Stimulated activated CD4-positive, alpha-beta T cell treated with anti-CD3 and anti-CD28 coated beads, Interleukin-1b, Interleukin-23, amount 100 ng/mL, for 48 hours (primary cell): ENCODE data around the gene XPO5.
"Not testable (repeated sequence)": the region's sequence is repeated elsewhere in the genome, so short reads cannot be mapped to it uniquely, and the experiment has no call there.

Experiments used
- DNase-seq: peaks from one replicate; pipeline ENCODE4 v3.0.0-alpha.2; 2020

Gene XPO5

DNA sequence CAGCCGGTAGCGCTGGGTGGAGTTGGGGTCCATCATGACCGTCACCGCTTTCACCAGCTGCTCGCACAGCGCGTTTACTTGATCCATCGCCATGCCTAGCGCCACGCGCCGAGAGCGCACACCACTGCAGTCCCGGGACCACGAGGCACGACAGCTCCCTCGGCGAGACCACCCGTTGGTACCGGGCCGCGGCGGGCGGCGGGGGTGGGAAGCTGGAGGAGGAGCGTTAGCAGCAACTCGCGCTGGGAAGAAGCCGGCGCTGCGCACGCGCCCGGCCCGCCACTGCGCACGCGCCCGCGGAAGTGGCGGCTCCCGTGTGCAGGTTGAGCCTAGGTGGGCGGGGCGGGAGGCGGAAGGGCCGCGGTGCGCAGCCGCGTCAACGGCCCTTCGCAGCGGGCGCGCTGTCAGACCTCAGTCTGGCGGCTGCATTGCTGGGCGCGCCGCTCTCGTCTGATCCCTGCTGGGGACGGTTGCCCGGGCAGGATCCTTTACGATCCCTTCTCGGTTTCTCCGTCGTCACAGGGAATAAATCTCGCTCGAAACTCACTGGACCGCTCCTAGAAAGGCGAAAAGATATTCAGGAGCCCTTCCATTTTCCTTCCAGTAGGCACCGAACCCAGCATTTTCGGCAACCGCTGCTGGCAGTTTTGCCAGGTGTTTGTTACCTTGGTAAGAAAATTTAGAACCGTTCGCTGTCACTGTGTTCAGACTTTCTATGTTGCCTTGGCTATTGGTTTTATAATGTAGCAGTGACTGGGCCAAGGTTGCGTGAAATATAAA is at the start of gene XPO5, which contains the start of gene POLH:
XPO5 (minus strand) TSS at position 267 of the 780 bp plus-strand sequence; CDS start at position 93, 174 bp downstream.
POLH (plus strand) TSS at position 414 of the 780 bp plus-strand sequence. CDS start 6,135 bp downstream, outside the sequence.
- peak; percentile 89 for DNase-seq

DNA sequence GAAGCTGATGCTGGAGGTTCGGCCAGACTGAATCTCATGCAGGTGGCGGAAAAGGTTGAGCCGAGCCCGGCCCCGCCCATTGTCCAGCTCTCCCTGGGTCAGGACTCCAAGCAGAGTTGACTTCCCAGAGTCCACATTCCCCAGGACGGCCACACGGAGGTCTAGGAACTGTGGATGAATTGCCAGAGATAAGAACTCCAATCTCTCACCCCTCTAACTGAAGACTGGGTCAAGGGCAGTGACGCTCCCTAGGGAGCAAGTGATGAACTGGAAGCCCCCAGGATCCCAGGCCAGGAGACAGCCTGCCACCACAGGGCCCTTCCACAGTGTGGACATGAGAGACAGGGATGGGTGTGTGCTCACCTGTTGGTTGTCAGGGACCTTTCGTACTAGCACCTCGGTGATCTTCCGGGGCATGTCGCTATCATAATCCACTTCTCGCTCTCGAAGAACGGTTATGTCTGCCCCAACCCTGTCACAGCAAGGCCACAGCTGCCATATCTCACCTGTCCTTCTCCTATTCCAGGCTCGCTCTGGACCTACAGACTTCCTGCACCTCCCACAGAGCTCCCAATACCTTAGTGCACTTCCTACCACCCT is 49.7 kb upstream of the XPO5 start:
- DNase-seq: no peak

DNA sequence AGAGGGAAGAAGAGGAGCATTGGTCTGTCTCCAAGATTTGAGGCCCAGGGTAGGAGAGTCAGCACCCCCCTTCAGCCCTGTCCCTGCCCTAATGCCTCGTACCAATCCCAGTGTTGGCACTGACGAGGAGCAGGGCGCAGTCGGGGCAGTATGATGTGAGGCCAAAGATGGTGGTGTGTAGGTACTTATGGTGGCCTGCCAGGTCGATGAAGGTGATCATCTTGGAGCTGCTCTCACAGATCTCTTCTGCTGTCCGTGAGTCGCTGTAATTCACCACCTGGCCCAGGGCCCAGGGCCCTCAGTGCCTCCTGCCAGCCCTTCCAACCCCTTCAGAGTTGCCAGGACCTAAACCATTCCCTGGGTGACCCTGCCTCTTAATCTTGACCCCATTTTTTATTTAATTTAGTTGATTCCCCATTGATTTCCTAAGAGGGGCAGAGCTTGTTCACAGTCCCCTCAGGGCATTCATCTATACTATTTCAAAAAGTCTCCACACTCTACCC is 49.0 kb upstream of the XPO5 start:
- DNase-seq: no peak

DNA sequence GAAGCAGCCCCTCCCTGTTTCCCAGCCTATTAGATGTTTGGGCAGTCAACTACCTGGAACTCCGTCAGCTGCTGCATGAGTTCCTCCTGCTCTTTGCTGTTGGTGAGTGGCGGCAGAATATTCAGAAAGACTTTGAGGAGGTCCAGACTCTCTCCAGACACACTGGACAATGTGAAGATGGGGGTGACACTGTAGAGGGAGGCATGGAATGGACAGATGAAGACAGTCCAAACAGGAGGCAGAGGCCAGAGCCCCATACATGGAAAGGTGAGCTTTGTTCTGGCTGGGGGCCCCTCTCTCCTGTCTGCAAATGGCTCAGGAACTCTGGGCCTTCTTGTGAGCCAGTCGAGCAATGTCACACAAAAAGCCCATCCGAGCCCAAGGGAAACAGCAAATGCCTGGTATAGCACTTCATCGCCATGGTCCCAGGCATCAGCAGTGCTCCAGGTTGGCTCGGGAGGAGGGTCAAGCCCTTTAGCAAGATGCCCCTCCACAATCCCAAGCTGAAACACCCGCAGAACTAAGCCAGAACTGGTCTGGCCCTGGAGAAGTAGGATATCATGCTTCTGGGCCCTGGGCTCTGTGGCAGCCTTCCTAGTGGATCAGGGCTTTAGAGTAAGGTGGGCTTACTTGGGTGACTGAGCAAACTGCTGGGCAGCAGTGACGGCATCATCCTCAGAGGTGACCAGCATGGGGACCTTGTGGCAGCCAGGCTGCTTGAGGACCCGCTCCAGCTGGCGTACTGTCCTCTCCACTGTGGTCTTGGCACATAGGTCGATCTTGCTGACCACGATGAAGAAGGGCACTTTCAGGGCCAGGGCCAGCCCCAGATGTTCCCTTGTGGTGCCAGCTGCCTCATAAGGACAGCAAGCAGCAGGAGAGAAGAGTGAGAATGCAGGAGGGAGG is 48.3 kb upstream of the XPO5 start:
- no peak for DNase-seq

DNA sequence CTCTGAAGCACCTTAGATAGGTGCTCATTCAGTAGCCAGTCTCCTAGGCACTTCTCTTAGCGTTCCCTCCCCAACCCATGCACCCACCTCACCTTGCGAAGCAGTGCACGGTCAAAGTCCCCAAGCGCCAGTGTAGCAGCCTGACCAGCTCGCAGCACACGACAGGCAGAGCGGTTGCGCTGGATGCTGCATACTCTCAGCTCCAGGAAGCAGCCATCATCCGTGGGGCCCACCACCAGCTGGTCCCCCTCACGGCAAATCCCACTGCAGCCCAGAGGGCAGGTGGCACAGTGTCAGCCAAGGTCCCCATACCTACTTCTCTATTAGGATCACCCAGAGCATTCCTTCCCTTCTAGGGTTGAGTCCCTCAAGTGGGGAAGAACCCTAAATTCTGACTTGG is 46.7 kb upstream of the XPO5 start:
- no peak for DNase-seq

DNA sequence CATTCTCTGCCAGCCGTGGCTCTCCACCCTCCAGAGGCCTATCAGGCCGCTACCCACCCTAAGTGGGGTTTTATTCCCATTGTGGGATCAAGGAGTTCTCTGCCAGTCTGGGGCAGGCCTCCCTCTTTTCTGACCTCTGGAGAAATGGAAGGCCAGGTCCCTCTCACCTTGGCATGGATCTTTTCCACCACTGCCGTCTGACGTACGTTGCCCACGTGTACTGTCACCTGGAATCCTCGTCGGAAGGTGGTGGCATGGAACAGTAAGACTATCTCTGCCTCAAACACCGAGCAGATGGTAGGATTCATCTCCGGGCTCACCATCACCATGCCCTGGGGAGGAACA is 46.0 kb upstream of the XPO5 start:
- no peak for DNase-seq

DNA sequence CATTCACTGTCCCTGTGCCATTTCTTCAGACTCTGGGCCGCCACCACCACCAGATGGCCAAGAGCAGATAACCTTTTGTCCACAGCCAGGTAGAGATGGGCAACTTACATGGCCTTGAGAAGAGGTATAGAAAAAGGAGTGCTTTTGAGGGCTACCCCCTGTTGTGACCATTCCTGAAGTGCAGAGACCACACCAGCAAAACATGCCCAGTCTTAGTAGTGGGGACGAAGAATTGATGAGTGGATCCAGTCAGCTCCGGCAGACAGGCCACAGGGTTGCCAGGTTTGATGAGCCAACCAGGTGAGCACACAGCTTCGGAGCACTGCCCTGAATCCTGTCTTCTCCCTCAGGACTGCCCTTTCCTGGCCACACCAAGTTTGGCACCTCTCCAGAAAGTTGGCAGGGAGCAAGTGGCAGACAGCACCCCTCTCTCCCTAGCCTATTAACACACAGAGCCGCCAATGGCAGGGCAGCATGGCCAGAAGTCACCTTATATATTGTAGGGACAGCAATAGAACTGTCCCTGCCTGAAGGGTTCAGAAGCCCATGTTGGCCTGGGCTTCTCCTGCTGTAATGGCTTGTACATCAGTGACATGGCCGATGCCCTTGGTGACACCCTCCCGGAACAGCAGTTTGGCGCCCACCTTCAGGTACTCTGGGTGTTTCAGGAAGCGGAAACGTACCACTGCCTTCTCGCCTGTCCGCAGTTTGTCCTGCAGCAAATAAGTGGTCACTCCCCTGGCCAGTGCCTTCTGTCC is 45.4 kb upstream of the XPO5 start:
- no peak for DNase-seq

DNA sequence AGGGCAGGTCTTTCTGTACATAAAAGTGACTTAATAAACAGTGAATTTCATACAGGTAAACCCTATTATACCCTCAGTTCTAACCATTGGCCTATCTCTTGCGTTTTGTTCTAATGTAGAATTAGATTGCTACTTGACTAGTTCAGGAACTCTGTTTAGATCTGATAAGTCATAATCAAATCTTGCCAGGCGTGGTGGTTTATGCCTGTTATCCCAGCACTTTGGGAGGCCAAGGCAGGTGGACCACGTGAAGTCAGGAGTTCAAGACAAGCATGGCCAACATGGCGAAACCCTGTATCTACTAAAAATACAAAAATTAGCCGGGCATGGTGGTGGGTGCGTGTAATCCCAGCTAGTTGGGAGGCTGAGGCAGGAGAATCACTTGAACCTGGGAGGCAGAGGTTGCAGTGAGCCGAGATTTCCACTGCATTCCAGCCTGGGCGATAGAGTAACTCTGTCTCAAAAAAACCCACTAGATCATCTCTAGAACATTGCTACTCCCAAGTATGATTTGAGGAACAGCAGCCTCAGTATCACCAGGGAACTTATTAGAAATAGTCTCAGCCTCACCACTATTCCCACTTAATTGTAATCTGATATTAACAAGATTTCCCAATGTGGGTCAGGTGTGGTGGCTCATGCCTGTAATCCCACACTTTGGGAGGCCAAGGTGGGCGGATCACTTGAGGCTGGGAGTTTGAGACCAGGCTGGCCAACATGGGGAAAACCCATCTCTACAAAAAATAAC is 41.1 kb upstream of the XPO5 start:
- DNase-seq: no peak

DNA sequence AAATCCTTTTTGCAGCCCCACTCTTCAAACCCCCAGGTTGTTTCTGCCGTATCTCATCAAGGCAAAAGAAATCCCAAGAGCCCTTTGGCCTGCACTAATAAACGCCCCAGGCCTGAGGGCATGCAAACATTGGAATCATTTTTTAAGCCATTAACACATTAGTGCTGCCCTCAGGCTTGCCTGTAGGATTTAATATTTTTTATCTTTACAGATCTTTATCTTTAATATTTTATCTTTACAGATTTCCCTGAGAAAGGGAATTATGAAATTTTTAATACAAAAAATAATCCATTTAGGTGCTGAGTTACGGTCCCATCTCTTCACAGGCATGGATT is 38.5 kb upstream of the XPO5 start:
- DNase-seq: no peak

DNA sequence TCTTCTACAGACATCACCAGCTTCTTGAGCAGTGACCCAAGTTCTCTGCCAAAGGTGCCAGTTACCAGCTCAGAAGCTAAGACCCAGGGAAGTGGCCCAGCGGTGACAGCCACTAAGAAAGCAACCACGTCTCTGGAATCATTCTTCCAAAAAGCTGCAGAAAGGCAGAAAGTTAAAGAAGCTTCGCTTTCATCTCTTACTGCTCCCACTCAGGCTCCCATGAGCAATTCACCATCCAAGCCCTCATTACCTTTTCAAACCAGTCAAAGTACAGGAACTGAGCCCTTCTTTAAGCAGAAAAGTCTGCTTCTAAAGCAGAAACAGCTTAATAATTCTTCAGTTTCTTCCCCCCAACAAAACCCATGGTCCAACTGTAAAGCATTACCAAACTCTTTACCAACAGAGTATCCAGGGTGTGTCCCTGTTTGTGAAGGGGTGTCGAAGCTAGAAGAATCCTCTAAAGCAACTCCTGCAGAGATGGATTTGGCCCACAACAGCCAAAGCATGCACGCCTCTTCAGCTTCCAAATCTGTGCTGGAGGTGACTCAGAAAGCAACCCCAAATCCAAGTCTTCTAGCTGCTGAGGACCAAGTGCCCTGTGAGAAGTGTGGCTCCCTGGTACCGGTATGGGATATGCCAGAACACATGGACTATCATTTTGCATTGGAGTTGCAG is 38.0 kb upstream of the XPO5 start:
- no peak for DNase-seq

DNA sequence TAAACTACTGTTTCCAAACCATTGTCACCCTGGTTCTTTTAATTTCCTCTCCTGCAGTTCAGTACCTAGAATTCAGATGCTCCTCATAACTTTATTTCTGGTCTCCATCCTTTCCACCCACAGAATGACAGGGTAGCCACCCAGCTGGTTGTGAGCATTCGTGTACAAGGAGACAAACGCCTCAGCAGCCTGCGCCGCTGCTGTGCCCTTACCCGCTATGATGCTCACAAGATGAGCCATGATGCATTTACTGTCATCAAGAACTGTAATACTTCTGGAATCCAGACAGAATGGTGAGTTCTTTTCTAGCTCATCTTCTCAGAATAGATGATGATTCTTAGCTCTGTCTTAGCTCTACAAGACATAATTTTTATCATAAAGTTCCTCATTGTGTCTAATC is 34.6 kb upstream of the XPO5 start:
- DNase-seq: no peak

DNA sequence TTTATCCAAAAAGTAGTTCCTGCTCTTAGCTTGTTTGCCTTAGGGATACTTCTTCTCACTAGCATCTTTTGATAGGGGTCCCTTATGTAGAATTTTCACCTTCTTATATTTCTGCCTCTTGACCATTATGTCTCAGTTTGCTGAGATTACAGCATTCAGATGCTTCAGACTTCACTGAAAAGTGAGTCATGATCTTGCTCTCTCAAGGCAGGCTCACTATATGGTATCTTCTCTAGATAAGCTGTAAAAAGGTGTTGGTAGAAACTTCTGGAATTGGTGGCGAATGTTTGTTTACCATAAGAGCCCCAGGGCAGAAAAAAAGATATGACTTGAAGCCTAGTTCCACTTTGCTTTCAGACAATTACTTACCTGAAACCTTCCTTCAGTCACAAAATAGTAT is 33.6 kb upstream of the XPO5 start:
- no peak for DNase-seq

DNA sequence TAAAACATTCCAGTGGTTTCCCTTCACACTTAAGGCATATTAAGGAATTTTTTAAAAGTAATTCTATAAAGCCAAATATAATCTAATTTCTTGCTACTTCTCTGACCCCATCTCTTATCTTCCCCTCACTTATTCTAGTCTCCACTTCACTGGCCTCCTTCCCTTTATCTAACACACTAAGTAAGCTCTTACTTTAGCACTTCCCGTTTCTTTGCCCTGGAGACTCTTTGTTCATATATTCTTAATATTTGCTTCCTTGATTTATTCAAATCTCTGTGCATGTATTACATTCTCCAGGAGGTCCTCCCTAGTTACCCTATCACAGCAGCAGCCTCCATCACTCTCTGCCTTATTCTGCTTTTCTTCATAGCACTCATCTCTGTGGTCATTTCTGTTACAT is 33.0 kb upstream of the XPO5 start:
- DNase-seq: no peak

DNA sequence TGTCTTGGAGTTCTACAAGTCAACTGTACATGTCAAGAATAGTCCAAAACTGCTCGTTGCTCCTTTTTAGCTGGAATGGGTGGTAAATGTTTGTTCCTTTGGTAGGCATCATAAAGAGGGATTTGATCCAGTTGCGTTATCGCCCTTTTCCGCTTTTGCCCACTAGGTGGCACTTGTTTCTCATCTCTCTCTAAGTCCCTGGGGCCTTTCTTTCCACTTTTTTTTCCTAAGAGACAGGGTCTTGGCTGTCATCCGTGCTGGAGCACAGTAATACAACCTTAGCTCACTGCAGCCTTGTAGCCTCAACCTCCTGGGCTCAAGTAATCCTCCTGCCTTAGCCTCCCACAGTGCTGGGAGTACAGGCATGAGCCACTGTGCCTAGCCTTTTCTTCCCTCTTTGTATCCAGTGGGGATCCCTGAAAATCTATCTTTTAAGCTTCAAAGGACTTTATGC is 32.5 kb upstream of the XPO5 start:
- peak; percentile 45 for DNase-seq

DNA sequence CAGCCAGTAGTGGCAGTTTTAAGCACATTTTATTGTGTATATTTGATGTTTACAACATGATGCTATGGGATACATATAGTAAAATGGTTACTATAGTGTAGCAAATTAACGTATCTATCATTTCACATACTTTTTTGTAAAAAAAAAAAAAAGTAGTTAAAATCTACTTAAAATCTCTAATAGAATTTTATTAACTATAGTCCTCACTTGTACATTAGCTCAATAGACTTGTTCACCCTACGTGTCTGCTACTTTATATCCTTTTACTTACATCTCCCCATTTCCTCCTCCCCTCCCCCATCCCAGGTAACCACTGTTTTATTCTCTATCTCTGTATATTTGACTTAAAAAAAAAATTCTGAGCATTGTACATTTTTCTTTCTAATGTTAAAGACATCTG is 30.2 kb upstream of the XPO5 start:
- DNase-seq: no peak

DNA sequence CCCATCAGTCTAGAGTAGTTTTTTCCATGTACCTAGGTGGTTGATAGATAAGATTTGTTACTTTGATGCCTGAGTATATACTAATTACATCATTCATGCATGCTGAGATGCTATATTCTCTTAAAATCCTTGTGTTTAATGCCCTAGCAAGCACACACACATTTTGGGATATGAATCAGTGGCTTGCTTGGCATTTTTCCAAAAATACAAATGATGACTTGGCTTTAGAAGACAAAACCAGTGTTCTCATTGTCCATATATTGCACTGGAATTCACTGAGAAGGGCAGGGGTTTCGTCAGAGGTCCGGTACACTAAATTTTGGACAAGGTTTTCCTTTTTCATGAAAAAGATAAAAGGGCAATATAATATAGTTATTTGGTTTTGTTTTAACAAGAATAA is 28.3 kb upstream of the XPO5 start:
- no peak for DNase-seq

DNA sequence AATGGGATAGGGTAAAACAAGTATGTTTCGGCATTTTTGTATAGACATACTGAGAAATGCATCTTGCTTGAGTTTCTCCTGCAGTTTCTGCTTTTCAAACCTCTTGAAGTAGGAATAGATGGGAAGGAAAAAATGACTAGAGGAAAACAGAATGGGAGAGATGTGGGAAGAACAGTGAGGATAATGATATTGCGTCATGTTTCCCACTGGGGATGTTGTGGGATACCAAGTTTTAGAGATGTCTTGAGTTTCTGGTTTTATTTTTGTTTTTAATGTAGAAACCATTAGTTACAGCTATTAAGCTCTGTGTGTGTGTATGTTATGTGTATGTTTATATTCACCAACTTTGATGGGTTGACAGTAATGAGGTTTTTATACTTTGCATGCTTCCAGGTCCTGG is 24.8 kb upstream of the XPO5 start:
- DNase-seq: no peak

DNA sequence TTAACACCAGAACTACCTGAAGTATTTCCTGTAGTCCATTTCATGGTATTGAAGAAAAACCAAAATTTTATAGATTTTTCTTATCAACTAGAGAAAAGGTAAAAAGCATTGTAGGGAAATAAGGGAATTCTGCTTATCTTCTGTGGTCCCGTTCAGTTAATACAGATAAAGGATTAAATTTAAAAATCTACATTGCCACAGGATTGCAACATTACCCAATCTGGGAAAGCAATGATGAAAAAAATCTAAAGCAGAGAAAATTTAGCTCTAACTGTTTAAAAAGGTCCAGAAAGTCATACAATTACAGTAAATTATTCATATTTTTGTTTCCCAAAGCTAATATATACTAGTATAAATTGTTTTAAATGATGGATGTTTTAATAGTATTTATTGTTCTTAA is 18.1 kb upstream of the XPO5 start:
- no peak for DNase-seq

DNA sequence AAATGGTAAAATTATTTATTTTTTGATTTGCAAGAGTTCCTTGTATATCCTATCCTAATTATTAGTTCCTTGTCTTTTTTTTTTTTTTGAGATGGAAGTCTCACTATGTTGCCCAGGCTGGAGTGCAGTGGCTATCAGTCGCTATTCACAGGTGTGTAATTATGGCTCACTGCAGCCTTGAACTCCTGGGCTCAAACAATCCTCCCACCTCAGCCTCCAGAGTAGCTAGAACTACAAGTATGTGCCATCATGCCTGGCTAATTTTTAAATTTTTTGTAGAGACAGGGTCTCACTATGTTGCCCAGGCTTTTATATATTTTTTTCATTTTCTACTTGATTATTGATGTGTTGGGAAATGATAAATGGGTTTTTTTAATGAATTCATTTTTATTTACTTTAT is 13.7 kb upstream of the XPO5 start:
- not testable (repeated sequence) for DNase-seq

DNA sequence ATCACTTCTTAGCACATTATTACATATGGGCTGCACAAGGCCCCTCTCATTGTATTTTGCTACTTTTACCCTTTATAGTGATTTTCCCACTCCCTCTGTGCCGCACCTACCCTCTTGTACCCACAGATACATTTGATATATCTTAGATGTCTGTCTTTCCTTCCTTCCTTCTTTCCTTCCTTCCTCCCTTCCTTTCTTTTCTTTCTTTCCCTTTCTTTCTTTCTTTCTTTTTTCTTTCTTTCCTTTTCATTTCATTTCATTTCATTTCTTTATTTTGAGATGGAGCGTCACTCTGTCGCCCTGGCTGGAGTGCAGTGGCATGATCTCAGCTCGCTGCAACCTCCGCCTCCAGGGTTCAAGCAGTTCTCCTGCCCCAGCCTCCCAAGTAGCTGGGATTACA is 12.4 kb upstream of the XPO5 start:
- DNase-seq: no peak

DNA sequence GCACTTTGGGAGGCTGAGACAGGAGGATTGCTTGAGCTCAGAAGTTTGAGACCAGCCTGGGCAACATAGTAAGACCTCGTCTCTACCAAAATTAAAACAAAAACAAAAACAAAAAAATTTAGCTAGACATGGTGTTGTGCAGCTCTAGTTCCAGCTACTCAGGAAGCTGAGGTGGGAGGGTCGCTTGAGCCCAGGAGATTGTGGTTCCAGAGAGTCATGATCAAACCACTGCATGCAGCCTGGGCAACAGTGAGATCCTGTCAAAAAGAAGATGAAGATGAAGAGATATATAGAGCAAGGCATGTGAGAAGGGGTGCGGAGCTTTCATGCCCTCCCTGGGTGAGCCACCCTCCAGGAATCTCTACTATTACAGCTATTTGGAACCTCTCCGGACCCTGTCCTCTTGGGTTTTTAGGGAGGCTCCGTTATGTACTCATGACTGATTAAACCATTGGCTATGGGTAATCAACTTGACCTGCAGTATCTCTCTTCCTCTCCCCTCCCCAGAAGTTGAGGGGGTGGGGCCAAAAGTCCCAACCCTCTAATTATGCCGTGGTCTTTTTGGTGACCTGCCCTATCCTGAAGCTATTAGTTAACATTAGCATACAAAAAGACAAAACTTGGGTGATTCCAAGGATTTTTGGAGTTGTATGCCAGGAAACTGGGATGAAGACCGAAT is 9.2 kb upstream of the XPO5 start:
- DNase-seq: no peak
